Measurements from ENCODE around the gene SMAP2. TPM values are rescaled to one million over a fixed set of nuclear protein-coding genes. Genes with fewer than 3 reads are reported as not detected.

The SMAP2 gene
- polyA plus RNA-seq, 1 donor (not counting 4 experiments of a cell fraction or from before 2014, with no cell fraction given): 13.2 TPM

GRCh38 chr1:40394491-40395172 is 21.1 kb downstream of the SMAP2 start:
- H3K27ac ChIP-seq (ENCODE audit: control insufficient read depth, insufficient read depth, low read length): no peak overlapping the region

DNA sequence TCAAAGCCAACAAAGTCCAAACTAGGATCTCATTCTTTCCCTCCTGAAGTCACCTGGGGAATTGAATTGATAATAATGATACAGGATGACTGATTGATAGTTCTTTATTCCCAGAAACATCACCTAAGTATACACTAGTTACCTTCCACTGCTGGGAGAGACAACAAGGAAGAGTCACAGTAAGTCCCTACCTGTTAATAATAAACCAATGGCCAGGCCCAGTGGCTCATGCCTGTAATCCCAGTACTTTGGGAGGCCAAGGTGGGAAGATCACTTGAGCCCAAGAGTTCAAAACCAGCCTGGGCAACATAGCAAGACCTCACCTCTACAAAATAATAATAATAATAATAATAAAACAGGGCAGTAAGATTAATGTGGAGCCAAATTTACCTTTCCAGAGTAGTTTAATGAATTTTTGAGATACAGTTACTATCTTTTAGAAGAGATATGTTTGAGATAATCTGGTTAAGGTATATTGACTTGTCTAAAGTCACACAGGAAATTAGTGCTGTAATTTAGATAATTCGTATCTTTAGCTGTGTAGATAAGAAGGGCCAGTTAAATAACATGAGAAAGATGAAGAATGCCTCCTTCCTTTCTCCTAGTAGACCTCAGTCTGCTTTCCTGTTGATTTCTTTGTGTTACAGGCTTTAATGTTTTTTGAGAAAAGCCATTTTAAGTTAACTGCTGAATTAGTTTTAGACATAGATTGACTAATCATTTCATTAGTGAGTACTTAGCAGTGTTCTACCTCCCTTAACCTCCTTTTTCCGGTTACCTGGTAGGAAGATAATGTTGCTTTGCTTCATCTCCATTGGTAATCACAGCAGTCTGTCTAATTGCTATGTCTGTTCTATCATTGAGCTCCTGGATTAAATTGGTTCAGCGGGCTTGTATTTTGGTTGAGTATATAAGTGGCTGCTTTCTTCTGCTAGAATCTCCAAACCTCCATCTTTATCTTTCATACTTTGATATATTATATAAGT is 22.0 kb downstream of the SMAP2 start:
- Histone ChIP-seq H4K20me1 (ENCODE audit: control insufficient read depth, extremely low read depth, insufficient read depth, low read length) (no peaks in the 10 kb centered on the region), H3K79me2 (ENCODE audit: control insufficient read depth, insufficient read depth, low read length) (peaks cover 5% of the 10 kb centered on the region), H3K9me3 (ENCODE audit: control insufficient read depth, low read depth, low read length) (no peaks in the 10 kb centered on the region), H3K9ac (ENCODE audit: control insufficient read depth, extremely low read depth, insufficient read depth, low read length) (no peak overlapping the region), H3K36me3 (ENCODE audit: control insufficient read depth in 2 of 2, extremely low read depth in 1 of 2, insufficient read depth in 2 of 2, low read length in 2 of 2) (no peaks in the 10 kb centered on the region), H3K4me3 (ENCODE audit: control insufficient read depth in 2 of 3, extremely low read depth in 1 of 3, insufficient read depth in 2 of 3, low read depth in 1 of 3, low read length in 3 of 3) (no peak overlapping the region), H3K4me2 (ENCODE audit: control insufficient read depth, extremely low read depth, insufficient read depth, low read depth, low read length) (no peak overlapping the region), H3K9me1 (ENCODE audit: control insufficient read depth, extremely low read depth, insufficient read depth, low read length) (no peaks in the 10 kb centered on the region), H2AFZ (ENCODE audit: control insufficient read depth, low read length) (no peak overlapping the region), H3K27ac (ENCODE audit: control insufficient read depth, insufficient read depth, low read length) (no peak overlapping the region), H3K27me3 (ENCODE audit: control insufficient read depth, extremely low read depth, insufficient read depth, low read length) (no peaks in the 10 kb centered on the region), H3K4me1 (ENCODE audit: control insufficient read depth, extremely low read depth, insufficient read depth, low read length) (no peaks in the 10 kb centered on the region)
- TF ChIP-seq EZH2 (IDR thresholded peaks at IDR 0.05; ENCODE audit: low read length): no peak
- TF ChIP-seq, protein P1, sequence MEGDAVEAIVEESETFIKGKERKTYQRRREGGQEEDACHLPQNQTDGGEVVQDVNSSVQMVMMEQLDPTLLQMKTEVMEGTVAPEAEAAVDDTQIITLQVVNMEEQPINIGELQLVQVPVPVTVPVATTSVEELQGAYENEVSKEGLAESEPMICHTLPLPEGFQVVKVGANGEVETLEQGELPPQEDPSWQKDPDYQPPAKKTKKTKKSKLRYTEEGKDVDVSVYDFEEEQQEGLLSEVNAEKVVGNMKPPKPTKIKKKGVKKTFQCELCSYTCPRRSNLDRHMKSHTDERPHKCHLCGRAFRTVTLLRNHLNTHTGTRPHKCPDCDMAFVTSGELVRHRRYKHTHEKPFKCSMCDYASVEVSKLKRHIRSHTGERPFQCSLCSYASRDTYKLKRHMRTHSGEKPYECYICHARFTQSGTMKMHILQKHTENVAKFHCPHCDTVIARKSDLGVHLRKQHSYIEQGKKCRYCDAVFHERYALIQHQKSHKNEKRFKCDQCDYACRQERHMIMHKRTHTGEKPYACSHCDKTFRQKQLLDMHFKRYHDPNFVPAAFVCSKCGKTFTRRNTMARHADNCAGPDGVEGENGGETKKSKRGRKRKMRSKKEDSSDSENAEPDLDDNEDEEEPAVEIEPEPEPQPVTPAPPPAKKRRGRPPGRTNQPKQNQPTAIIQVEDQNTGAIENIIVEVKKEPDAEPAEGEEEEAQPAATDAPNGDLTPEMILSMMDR (optimal IDR thresholded peaks at IDR 0.05 in 1 of 3, IDR thresholded peaks at IDR 0.05 in 1 of 3, conservative IDR thresholded peaks at IDR 0.05 in 1 of 3; ENCODE audit: extremely low read depth in 1 of 3, insufficient read depth in 2 of 3, low read length in 3 of 3): no peak
- dilution Hi-C loops (cut with MboI; ENCODE audit: extremely low pct_ligation_motif_present, low sequenced_read_pairs): no loop called here
- FAIRE-seq (no peak), DNase-seq (ENCODE audit: low read depth, low spot score) (no peak)

More at GRCh38 chr1:40394491-40395172, 21.1 kb downstream of the SMAP2 start:
- no peak for DNase-seq (ENCODE audit: low read depth, low spot score)
- H3K9me3 ChIP-seq (ENCODE audit: control insufficient read depth, low read depth, low read length): no peaks in the 10 kb centered on the region
- dilution Hi-C loops (cut with MboI; ENCODE audit: extremely low pct_ligation_motif_present, low sequenced_read_pairs): no loop called here
- H3K4me1 ChIP-seq (ENCODE audit: control insufficient read depth, extremely low read depth, insufficient read depth, low read length): no peaks in the 10 kb centered on the region
- no peaks in the 10 kb centered on the region for H3K27me3 ChIP-seq (ENCODE audit: control insufficient read depth, extremely low read depth, insufficient read depth, low read length)
- H3K9me1 ChIP-seq (ENCODE audit: control insufficient read depth, extremely low read depth, insufficient read depth, low read length): no peaks in the 10 kb centered on the region
- FAIRE-seq: no peak
- no peak overlapping the region for H3K9ac ChIP-seq (ENCODE audit: control insufficient read depth, extremely low read depth, insufficient read depth, low read length)
- H3K4me2 ChIP-seq (ENCODE audit: control insufficient read depth, extremely low read depth, insufficient read depth, low read depth, low read length): no peak overlapping the region
- H3K36me3 ChIP-seq (ENCODE audit: control insufficient read depth in 2 of 2, extremely low read depth in 1 of 2, insufficient read depth in 2 of 2, low read length in 2 of 2): no peaks in the 10 kb centered on the region
- H3K79me2 ChIP-seq (ENCODE audit: control insufficient read depth, insufficient read depth, low read length): peaks cover 3% of the 10 kb centered on the region
- H3K4me3 ChIP-seq (ENCODE audit: control insufficient read depth in 2 of 3, extremely low read depth in 1 of 3, insufficient read depth in 2 of 3, low read depth in 1 of 3, low read length in 3 of 3): no peak overlapping the region
- H4K20me1 ChIP-seq (ENCODE audit: control insufficient read depth, extremely low read depth, insufficient read depth, low read length): no peaks in the 10 kb centered on the region
- TF ChIP-seq, protein P1 (optimal IDR thresholded peaks at IDR 0.05 in 1 of 3, IDR thresholded peaks at IDR 0.05 in 1 of 3, conservative IDR thresholded peaks at IDR 0.05 in 1 of 3; ENCODE audit: extremely low read depth in 1 of 3, insufficient read depth in 2 of 3, low read length in 3 of 3): no peak
- no peak for TF ChIP-seq EZH2 (IDR thresholded peaks at IDR 0.05; ENCODE audit: low read length)
- H2AFZ ChIP-seq (ENCODE audit: control insufficient read depth, low read length): no peak overlapping the region

All from keratinocyte (primary cell).